HL-60 (cell line): Measurements from ENCODE around the gene SORD.

Experiments used
- DNase-seq, 2 experiments: peaks; one replicate each; pipeline ENCODE4 v3.0.0-alpha.2; 2010 to 2020; ENCODE audit warnings: low read depth in 1 of 2, low spot score in 1 of 2
- H3K27ac ChIP-seq: fragments of 250-450 bp; sonication (Bioruptor Pico); replicated peaks from 2 replicates; pipeline ENCODE4 v1.5.1; 2020; ENCODE audit warnings: mild to moderate bottlenecking, moderate library complexity
- H3K27me3 ChIP-seq: fragments of 250-450 bp; sonication (Bioruptor Pico); 2 replicates; pipeline ENCODE4 v1.5.1; 2021; ENCODE audit warnings: mild to moderate bottlenecking, moderate library complexity; ENCODE audit not compliant: insufficient read depth, poor library complexity, severe bottlenecking
- H3K4me3 ChIP-seq: replicated peaks from 2 replicates; pipeline ENCODE4 v1.5.1; 2011; ENCODE audit warnings: mild to moderate bottlenecking, control low read depth, low read length; ENCODE audit not compliant: insufficient read depth
- CTCF ChIP-seq: IDR thresholded peaks from one replicate; pipeline ENCODE4 v1.5.1; 2011; ENCODE audit warnings: low read length, control low read depth, inconsistent platforms; ENCODE audit not compliant: insufficient read depth
- GABPA ChIP-seq: IDR thresholded peaks from 2 replicates; pipeline ENCODE4 v1.6.1; 2012; ENCODE audit warnings: low read depth
- POLR2AphosphoS5 ChIP-seq: IDR thresholded peaks from 2 replicates; pipeline ENCODE4 v1.6.1; 2012; ENCODE audit warnings: low read depth
- REST ChIP-seq: IDR thresholded peaks from 2 replicates; pipeline ENCODE4 v1.6.1; 2012; ENCODE audit warnings: low read depth; ENCODE audit not compliant: insufficient replicate concordance
- SPI1 ChIP-seq: IDR thresholded peaks from 2 replicates; pipeline ENCODE4 v1.6.1; 2012; ENCODE audit warnings: low read depth, mild to moderate bottlenecking, borderline replicate concordance

SORD gene

DNA sequence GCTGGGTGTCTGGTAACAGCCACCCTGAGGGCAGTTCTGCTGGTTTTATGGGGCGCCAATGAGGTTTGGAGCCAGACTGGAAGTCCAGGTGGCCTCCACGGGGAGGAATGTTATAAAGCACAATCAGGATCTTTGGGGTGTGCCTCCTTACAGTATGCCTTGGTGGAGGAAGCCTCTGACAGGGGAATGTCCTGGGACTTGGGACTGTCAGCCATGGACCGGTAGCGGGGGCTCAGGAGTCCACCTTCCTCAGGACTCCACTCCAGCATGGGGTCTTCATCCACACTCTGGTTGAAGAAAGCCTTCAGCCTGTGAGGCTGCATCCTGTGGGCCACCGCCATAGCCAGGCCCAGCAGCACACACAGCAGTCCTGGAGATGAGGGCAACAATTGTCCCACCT, 96.0 kb downstream of the SORD start:
- TF ChIP-seq GABPA (no peak), REST (no peak), SPI1 (no peak), CTCF (no peak), POLR2AphosphoS5 (no peak)
- Histone ChIP-seq H3K4me3 (no peak overlapping the region), H3K27ac (no peak overlapping the region), H3K27me3 (peaks cover 44% of the 10 kb centered on the region)
- no peak for DNase-seq

DNA sequence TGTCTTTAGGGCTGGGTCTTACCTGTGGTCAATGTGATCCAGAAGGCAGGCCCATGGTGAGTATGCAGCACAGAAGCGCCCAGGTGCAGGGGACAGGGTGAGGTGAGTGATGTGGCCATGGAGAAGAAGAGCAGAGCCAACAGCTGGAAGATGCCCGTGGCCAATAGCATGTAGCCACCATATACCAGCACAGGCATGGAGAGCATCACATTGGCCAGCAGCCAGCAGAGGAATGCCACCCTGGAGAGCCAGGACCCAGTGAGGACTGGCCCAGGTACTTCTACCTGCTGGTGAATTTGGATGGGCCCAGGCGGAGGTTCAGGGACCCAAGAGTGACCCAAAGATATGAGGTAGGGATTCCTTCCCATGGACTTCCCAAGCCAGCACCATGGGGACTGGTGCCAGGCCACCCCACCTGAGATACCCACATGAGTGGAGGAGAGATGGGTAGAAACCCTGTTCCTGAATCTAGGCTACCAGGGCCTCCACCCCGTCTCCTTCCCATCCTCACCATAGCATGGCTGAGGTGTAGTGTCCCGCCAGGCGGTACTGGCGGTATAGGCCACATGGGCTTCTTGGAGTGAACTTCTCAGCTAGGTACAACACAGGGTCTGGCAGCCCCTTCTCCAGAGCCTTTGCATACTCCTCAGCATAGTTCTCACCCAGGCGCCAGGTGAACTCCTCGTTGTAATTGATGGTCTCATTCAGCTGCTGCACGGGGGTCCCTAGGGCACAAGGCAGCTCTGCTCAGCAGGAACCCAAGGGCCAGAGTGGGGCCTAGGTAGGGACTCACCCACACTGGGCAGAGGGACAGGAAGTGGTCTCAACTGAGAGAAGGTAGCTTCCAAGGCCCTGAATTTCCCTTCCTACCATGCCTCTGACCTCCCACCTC, 97.3 kb downstream of the SORD start:
- DNase-seq, result no peak
- H3K27me3 ChIP-seq, result peaks cover 36% of the 10 kb centered on the region
- H3K4me3 ChIP-seq, result no peak overlapping the region
- H3K27ac ChIP-seq, result no peak overlapping the region
- TF ChIP-seq POLR2AphosphoS5 (no peak), REST (no peak), GABPA (no peak), SPI1 (no peak), CTCF (no peak)

DNA sequence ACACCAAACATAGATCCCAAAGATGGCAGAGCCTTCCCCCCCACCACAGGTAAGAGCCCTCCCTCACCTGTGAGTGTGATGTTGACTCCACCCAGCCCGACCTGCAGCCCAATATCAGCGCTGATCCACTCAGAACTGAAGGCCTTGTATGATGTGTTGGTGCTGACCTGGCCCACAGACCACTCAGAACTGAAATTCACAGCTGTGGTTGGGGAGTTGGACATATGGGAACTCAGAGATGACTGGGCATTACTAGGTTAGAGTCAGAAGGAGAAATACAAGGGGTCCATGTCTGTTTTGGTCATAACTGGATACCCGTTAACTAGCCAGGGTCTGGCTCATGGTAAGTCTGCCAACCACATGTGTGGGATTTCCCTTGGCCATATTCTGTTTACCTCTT, 98.0 kb downstream of the SORD start:
- no peak overlapping the region for H3K27ac ChIP-seq
- H3K27me3 ChIP-seq, result peaks cover 36% of the 10 kb centered on the region
- TF ChIP-seq SPI1, result no peak
- no peak for TF ChIP-seq POLR2AphosphoS5
- no peak for TF ChIP-seq REST
- TF ChIP-seq CTCF, result no peak
- no peak for TF ChIP-seq GABPA
- DNase-seq, result no peak
- H3K4me3 ChIP-seq, result no peak overlapping the region
